Mesenchymal stem cell (in vitro differentiated cells and primary cell): ENCODE data around the gene IL10RB.
A peak's percentile ranks its signal among the peaks of the same experiment; 100 is the strongest.

ENCODE experiments used
- DNase-seq: peaks from one replicate; pipeline ENCODE4 v3.0.0-alpha.2; 2013
- H2AFZ ChIP-seq: one replicate; pipeline ENCODE4 v1.6.1; 2013; ENCODE audit warnings: low read depth, mild to moderate bottlenecking, control low read depth, inconsistent platforms, low read length, moderate library complexity
- H2AK5ac ChIP-seq: 2 replicates; pipeline ENCODE4 v1.6.1; 2013; ENCODE audit warnings: low read length, moderate library complexity, mild to moderate bottlenecking, inconsistent platforms; ENCODE audit not compliant: severe bottlenecking
- H2BK120ac ChIP-seq: one replicate; pipeline ENCODE4 v1.6.1; 2013; ENCODE audit warnings: low read depth, mild to moderate bottlenecking, inconsistent platforms, low read length, moderate library complexity
- H2BK12ac ChIP-seq, 2 experiments: one replicate each; pipeline ENCODE4 v1.6.1; 2013; ENCODE audit warnings: inconsistent platforms in 2 of 2, low read length in 2 of 2, mild to moderate bottlenecking in 2 of 2, moderate library complexity in 2 of 2, control low read depth in 1 of 2
- H2BK15ac ChIP-seq: one replicate; pipeline ENCODE4 v1.6.1; 2013; ENCODE audit warnings: mild to moderate bottlenecking, low read depth, inconsistent platforms; ENCODE audit not compliant: poor library complexity, severe bottlenecking
- H2BK5ac ChIP-seq: 2 replicates; pipeline ENCODE4 v1.6.1; 2013; ENCODE audit warnings: low read depth, mild to moderate bottlenecking, low read length, control low read depth, inconsistent platforms; ENCODE audit not compliant: poor library complexity, severe bottlenecking
- H3K14ac ChIP-seq, 2 experiments: one replicate each; pipeline ENCODE4 v1.6.1; 2013; ENCODE audit warnings: inconsistent platforms in 2 of 2, low read length in 2 of 2, control low read depth in 1 of 2, mild to moderate bottlenecking in 1 of 2, moderate library complexity in 1 of 2
- H3K18ac ChIP-seq, 2 experiments: one replicate each; pipeline ENCODE4 v1.6.1; 2013; ENCODE audit warnings: inconsistent platforms in 2 of 2, low read length in 2 of 2, control low read depth in 1 of 2, low read depth in 1 of 2, mild to moderate bottlenecking in 1 of 2
- H3K23ac ChIP-seq, 2 experiments: one replicate each; pipeline ENCODE4 v1.6.1; 2013; ENCODE audit warnings: inconsistent platforms in 2 of 2, low read length in 2 of 2, mild to moderate bottlenecking in 2 of 2, moderate library complexity in 2 of 2, control low read depth in 1 of 2
- H3K27ac ChIP-seq: 2 replicates; pipeline ENCODE4 v1.5.1; 2013; ENCODE audit warnings: mild to moderate bottlenecking, moderate library complexity, low read length, control low read depth, inconsistent platforms; ENCODE audit not compliant: poor library complexity, severe bottlenecking
- H3K27me3 ChIP-seq, 2 experiments: 2 replicates each; pipeline versions ENCODE4 v1.6.1 to v1.7.0; 2013; ENCODE audit warnings: low read length in 2 of 2, mild to moderate bottlenecking in 2 of 2, moderate library complexity in 2 of 2, control low read depth in 1 of 2, inconsistent platforms in 1 of 2; ENCODE audit not compliant: control insufficient read depth in 1 of 2, insufficient read depth in 1 of 2
- H3K36me3 ChIP-seq, 2 experiments: 2 replicates each; pipeline versions ENCODE4 v1.6.1 to v1.7.0; 2013; ENCODE audit warnings: low read length in 2 of 2, control low read depth in 1 of 2, inconsistent platforms in 1 of 2, low read depth in 1 of 2, mild to moderate bottlenecking in 1 of 2; ENCODE audit not compliant: insufficient read depth in 2 of 2, control insufficient read depth in 1 of 2
- H3K4ac ChIP-seq, 2 experiments: one replicate each; pipeline ENCODE4 v1.6.1; 2013; ENCODE audit warnings: inconsistent platforms in 2 of 2, low read length in 2 of 2, mild to moderate bottlenecking in 2 of 2, moderate library complexity in 2 of 2, control low read depth in 1 of 2, low read depth in 1 of 2
- H3K4me1 ChIP-seq: 2 replicates; pipeline ENCODE4 v1.6.1; 2013; ENCODE audit warnings: low read depth, low read length, control low read depth; ENCODE audit not compliant: control insufficient read depth, insufficient read depth
- H3K4me2 ChIP-seq: 2 replicates; pipeline ENCODE4 v1.6.1; 2013; ENCODE audit warnings: low read length, mild to moderate bottlenecking, inconsistent platforms; ENCODE audit not compliant: poor library complexity, severe bottlenecking
- H3K4me3 ChIP-seq, 2 experiments: 2 replicates each; pipeline versions ENCODE4 v1.5.1 to v1.7.0; 2013; ENCODE audit warnings: low read length in 2 of 2, mild to moderate bottlenecking in 2 of 2, control low read depth in 1 of 2, low read depth in 1 of 2; ENCODE audit not compliant: insufficient read depth in 1 of 2
- H3K79me1 ChIP-seq: replicated peaks from 2 replicates; pipeline ENCODE4 v1.6.1; 2013; ENCODE audit warnings: mild to moderate bottlenecking, control low read depth, low read length, inconsistent platforms; ENCODE audit not compliant: poor library complexity, severe bottlenecking
- H3K9ac ChIP-seq: 2 replicates; pipeline ENCODE4 v1.7.0; 2013; ENCODE audit warnings: mild to moderate bottlenecking, low read length, moderate library complexity
- H3K9me3 ChIP-seq: 2 replicates; pipeline ENCODE4 v1.7.0; 2013; ENCODE audit warnings: mild to moderate bottlenecking, low read length; ENCODE audit not compliant: control insufficient read depth
- H4K8ac ChIP-seq: one replicate; pipeline ENCODE4 v1.6.1; 2013; ENCODE audit warnings: inconsistent platforms, mild to moderate bottlenecking, low read length, moderate library complexity
- H4K91ac ChIP-seq: one replicate; pipeline ENCODE4 v1.6.1; 2013; ENCODE audit warnings: mild to moderate bottlenecking, low read length, inconsistent platforms
- WGBS: methylation state at CpG from one replicate; pipeline ENCODE4 v1.1.7; 2013; ENCODE audit warnings: mixed read lengths; 5-methylcytosine and 5-hydroxymethylcytosine counted together

IL10RB gene

DNA sequence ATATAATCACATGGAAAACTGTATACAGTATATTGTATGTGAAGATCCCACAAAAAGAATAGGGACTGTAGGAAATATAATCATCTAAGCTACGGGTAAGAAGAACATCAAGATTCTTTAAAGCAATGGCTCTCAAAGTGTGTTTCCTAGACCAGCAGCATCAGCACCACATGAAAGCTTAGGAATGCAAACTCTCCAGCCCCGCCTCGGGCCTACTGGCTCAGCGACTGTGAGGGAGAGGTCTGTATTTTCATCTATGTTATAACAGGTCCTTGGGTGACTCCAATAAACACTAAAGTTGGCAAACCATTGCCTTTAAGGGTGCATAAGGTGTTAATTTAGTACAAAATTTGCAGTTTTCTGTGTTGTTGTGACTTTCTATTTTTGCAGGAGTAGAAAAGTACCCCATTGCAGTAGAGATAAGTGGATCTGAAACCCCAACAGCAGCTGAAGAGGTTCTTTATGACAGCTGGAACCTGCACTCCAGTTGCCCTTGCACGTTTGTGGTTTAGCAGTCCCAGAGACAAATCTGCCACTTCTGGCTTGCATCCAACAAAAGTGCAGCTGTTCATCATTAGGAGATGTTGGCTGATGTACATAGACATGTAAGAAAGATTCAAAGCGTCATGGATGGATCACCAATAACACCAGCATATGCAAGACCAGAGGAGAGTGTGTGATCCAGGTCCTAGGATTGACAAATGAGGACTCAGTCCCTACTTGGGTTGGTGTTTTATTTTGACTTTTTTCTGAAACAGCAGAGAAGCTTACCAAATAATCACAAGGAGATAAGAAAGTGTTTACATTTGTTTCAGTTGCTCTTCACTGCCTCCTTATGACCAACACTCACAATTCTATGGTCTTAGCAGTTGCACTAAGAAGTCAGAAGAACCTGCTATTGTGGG lies 42.7 kb downstream of the IL10RB start:
- no peak overlapping the region for H4K8ac ChIP-seq
- H3K23ac ChIP-seq, result no peak overlapping the region
- H2AK5ac ChIP-seq, result no peak overlapping the region
- H3K9me3 ChIP-seq, result peaks cover 8% of the 10 kb centered on the region
- H3K27ac ChIP-seq, result no peak overlapping the region
- H3K14ac ChIP-seq, result no peak overlapping the region
- H2BK5ac ChIP-seq, result no peak overlapping the region
- H3K4me3 ChIP-seq, result no peak overlapping the region
- no peak overlapping the region for H2AFZ ChIP-seq
- no peak overlapping the region for H2BK15ac ChIP-seq
- no peaks in the 10 kb centered on the region for H3K36me3 ChIP-seq
- H3K9ac ChIP-seq, result no peak overlapping the region
- H4K91ac ChIP-seq, result no peak overlapping the region
- 54% methylated on average over 5 of the region's 6 CpGs for WGBS
- H2BK12ac ChIP-seq, result no peak overlapping the region
- peaks cover 0 to 6% of the 10 kb centered on the region in 2 experiments for H3K27me3 ChIP-seq
- H2BK120ac ChIP-seq, result no peak overlapping the region
- H3K79me1 ChIP-seq, result no peaks in the 10 kb centered on the region
- peak; percentile 52 for DNase-seq
- no peak overlapping the region for H3K4ac ChIP-seq
- H3K18ac ChIP-seq, result no peak overlapping the region
- H3K4me2 ChIP-seq, result no peak overlapping the region
- no peaks in the 10 kb centered on the region for H3K4me1 ChIP-seq

GRCh38 chr21:33309778-33310177 lies 43.6 kb downstream of the IL10RB start:
- no peak overlapping the region for H4K91ac ChIP-seq
- no peak overlapping the region for H2AFZ ChIP-seq
- no peak overlapping the region for H3K23ac ChIP-seq
- no peak overlapping the region for H3K4ac ChIP-seq
- no peak overlapping the region for H3K27ac ChIP-seq
- no peak overlapping the region for H2BK12ac ChIP-seq
- H3K27me3 ChIP-seq, result peaks cover 3 to 6% of the 10 kb centered on the region in 2 experiments
- H2AK5ac ChIP-seq, result no peak overlapping the region
- WGBS, result 71% methylated on average over 1 of the region's 1 CpG
- H2BK5ac ChIP-seq, result no peak overlapping the region
- H3K4me1 ChIP-seq, result no peaks in the 10 kb centered on the region
- H3K18ac ChIP-seq, result no peak overlapping the region
- DNase-seq, result no peak
- H2BK15ac ChIP-seq, result no peak overlapping the region
- peaks cover 8% of the 10 kb centered on the region for H3K9me3 ChIP-seq
- H3K36me3 ChIP-seq, result no peaks in the 10 kb centered on the region
- H3K4me2 ChIP-seq, result no peak overlapping the region
- H3K14ac ChIP-seq, result no peak overlapping the region
- H3K79me1 ChIP-seq, result no peaks in the 10 kb centered on the region
- no peak overlapping the region for H3K9ac ChIP-seq
- no peak overlapping the region for H4K8ac ChIP-seq
- H2BK120ac ChIP-seq, result no peak overlapping the region
- no peak overlapping the region for H3K4me3 ChIP-seq

- Histone ChIP-seq H2AK5ac (no peak overlapping the region), H3K9ac (no peak overlapping the region), H3K4me3 (no peak overlapping the region), H3K36me3 (no peaks in the 10 kb centered on the region), H3K4ac (no peak overlapping the region), H3K18ac (no peak overlapping the region), H2BK15ac (no peak overlapping the region), H4K8ac (no peak overlapping the region), H2AFZ (no peak overlapping the region), H2BK12ac (no peak overlapping the region), H3K4me1 (no peaks in the 10 kb centered on the region), H3K4me2 (no peak overlapping the region), H3K79me1 (no peaks in the 10 kb centered on the region), H4K91ac (no peak overlapping the region), H3K14ac (no peak overlapping the region), H3K23ac (no peak overlapping the region), H3K27me3 (peaks cover 3 to 23% of the 10 kb centered on the region in 2 experiments), H2BK5ac (no peak overlapping the region), H2BK120ac (no peak overlapping the region), H3K27ac (no peak overlapping the region), H3K9me3 (peaks cover 8% of the 10 kb centered on the region)
- DNase-seq, result no peak
- WGBS, result no CpG with 5 or more reads among the region's 3 CpGs
Measured at GRCh38 chr21:33312121-33312520, 46.0 kb downstream of the IL10RB start.

DNA sequence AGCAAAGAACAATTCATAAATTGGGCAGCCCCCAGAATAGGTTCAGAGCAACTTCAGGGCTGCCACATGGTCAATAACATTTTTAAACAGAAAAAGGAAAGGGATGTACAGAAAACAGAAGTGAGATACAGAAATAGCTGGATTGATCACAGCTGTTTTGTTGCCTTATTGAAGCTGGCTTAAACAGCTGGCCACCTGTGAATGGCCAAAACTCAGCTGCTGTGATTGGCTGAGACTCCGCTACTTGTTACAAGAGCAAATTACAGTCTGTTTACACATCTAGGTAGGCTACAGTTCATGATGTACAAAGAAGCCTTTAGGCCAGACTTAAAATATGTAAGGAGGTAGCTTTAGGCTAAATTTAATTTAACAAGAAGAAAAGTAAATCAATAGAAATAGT lies 47.0 kb downstream of the IL10RB start:
- H4K91ac ChIP-seq, result no peak overlapping the region
- H3K18ac ChIP-seq, result no peak overlapping the region
- no peak overlapping the region for H3K27ac ChIP-seq
- no peak overlapping the region for H3K9ac ChIP-seq
- peaks cover 3 to 17% of the 10 kb centered on the region in 2 experiments for H3K27me3 ChIP-seq
- H2BK120ac ChIP-seq, result no peak overlapping the region
- peaks cover 8% of the 10 kb centered on the region for H3K9me3 ChIP-seq
- no peak overlapping the region for H2BK12ac ChIP-seq
- no peak overlapping the region for H2BK15ac ChIP-seq
- no peak overlapping the region for H3K23ac ChIP-seq
- H2AK5ac ChIP-seq, result no peak overlapping the region
- no peaks in the 10 kb centered on the region for H3K79me1 ChIP-seq
- H3K4me2 ChIP-seq, result no peak overlapping the region
- no peak overlapping the region for H3K4ac ChIP-seq
- no peaks in the 10 kb centered on the region for H3K36me3 ChIP-seq
- no peak for DNase-seq
- H2BK5ac ChIP-seq, result no peak overlapping the region
- no peak overlapping the region for H2AFZ ChIP-seq
- no peak overlapping the region for H3K4me3 ChIP-seq
- H4K8ac ChIP-seq, result no peak overlapping the region
- no peaks in the 10 kb centered on the region for H3K4me1 ChIP-seq
- no peak overlapping the region for H3K14ac ChIP-seq
- 100% methylated on average over 1 of the region's 1 CpG for WGBS
